ENCODE measurements around the gene HERC4. TPM values are rescaled to one million over a fixed set of nuclear protein-coding genes. Genes with fewer than 3 reads are reported as not detected.
A peak's percentile ranks its signal among the peaks of the same experiment; 100 is the strongest.

The HERC4 gene
- total RNA-seq, 1 experiment from 2014 or later, result 57.4 TPM

- Histone ChIP-seq H3K27me3 (ENCODE audit: low read length) (no peaks in the 10 kb centered on the region), H3K9me2 (replicated peaks; ENCODE audit: low read length) (no peaks in the 10 kb centered on the region), H3K27ac (ENCODE audit: low read length) (0 out of 2 replicates have a peak overlapping the region, but pooled peaks have one; percentile 94), H3K9me3 (ENCODE audit: low read length) (no peaks in the 10 kb centered on the region), H3K4me2 (ENCODE audit: low read length) (no peak overlapping the region), H3K4me3 (ENCODE audit: low read length) (no peak overlapping the region), H2AFZ (ENCODE audit: low read length) (no peak overlapping the region), H3K36me3 (ENCODE audit: low read depth, low read length) (peaks cover 27% of the 10 kb centered on the region), H3K4me1 (ENCODE audit: insufficient read depth, low read length) (peaks cover 93% of the 10 kb centered on the region), H4K20me1 (ENCODE audit: low read length) (no peaks in the 10 kb centered on the region), H3K9ac (ENCODE audit: low read length) (no peak overlapping the region), H3F3A (ENCODE audit: low read length, unreplicated experiment) (peaks cover 16% of the 10 kb centered on the region), H3K79me2 (ENCODE audit: low read length) (peaks cover 87% of the 10 kb centered on the region)
- no TSS peak for BruUV-seq (replicated peaks)
- ATAC-seq (no peak), DNase-seq (no peak)
- ChIA-PET CTCF (no interaction called here), POLR2A (ENCODE audit: unreplicated experiment) (no interaction called here)
- TF ChIP-seq EZH2phosphoT487 (IDR thresholded peaks at IDR 0.05; ENCODE audit: borderline replicate concordance, low read length) (no peak), CTCF (conservative IDR thresholded peaks at IDR 0.05; ENCODE audit: low read depth, low read length) (no peak), EZH2 (IDR thresholded peaks at IDR 0.05; ENCODE audit: low read length, unreplicated experiment) (no peak)
- intact Hi-C loops (cut with micrococcal nuclease), result loop anchor here (5.0 kb wide), 1 partner anchor 282 kb away; no protein-coding TSS in a partner anchor
These were observed 24.7 kb upstream of the HERC4 start for GRCh38 chr10:68099736-68100135.

GRCh38 chr10:68096913-68097516 lies 21.9 kb upstream of the HERC4 start:
- peak; percentile 75 for ATAC-seq
- H3K79me2 ChIP-seq (ENCODE audit: low read length), result peaks cover 85% of the 10 kb centered on the region
- intact Hi-C loops (cut with micrococcal nuclease), result loop anchor here (1.0 to 5.0 kb wide), 3 partner anchors 9 to 280 kb away; no protein-coding TSS in a partner anchor
- TF ChIP-seq EZH2 (IDR thresholded peaks at IDR 0.05; ENCODE audit: low read length, unreplicated experiment), result no peak
- no peak for TF ChIP-seq EZH2phosphoT487 (IDR thresholded peaks at IDR 0.05; ENCODE audit: borderline replicate concordance, low read length)
- no peak for TF ChIP-seq CTCF (conservative IDR thresholded peaks at IDR 0.05; ENCODE audit: low read depth, low read length)
- BruUV-seq (replicated peaks), result no TSS peak
- DNase-seq, result peak; percentile 99
- peak overlapping the region; percentile 68 for H3K9ac ChIP-seq (ENCODE audit: low read length)
- ChIA-PET POLR2A (ENCODE audit: unreplicated experiment) (interaction anchor here (0.5 to 0.7 kb wide), 4 partner anchors 13 to 114 kb away, joined by 3 to 11 read pairs (median 5); no protein-coding TSS in a partner anchor), CTCF (interaction anchor here (0.5 kb wide), 1 partner anchor 17 kb away, joined by 4 read pairs; no protein-coding TSS in a partner anchor)
- H4K20me1 ChIP-seq (ENCODE audit: low read length), result no peaks in the 10 kb centered on the region
- peak overlapping the region; percentile 58 for H3K4me2 ChIP-seq (ENCODE audit: low read length)
- H3K27ac ChIP-seq (ENCODE audit: low read length), result peak overlapping the region; percentile 94
- H3K36me3 ChIP-seq (ENCODE audit: low read depth, low read length), result peaks cover 28% of the 10 kb centered on the region
- peaks cover 95% of the 10 kb centered on the region for H3K4me1 ChIP-seq (ENCODE audit: insufficient read depth, low read length)
- H2AFZ ChIP-seq (ENCODE audit: low read length), result no peak overlapping the region
- H3K9me2 ChIP-seq (replicated peaks; ENCODE audit: low read length), result no peaks in the 10 kb centered on the region
- H3K27me3 ChIP-seq (ENCODE audit: low read length), result no peaks in the 10 kb centered on the region
- peak overlapping the region; percentile 10; the same call in 1 of the 2 replicates for H3K4me3 ChIP-seq (ENCODE audit: low read length)
- H3K9me3 ChIP-seq (ENCODE audit: low read length), result no peaks in the 10 kb centered on the region
- H3F3A ChIP-seq (ENCODE audit: low read length, unreplicated experiment), result peaks cover 25% of the 10 kb centered on the region

GRCh38 chr10:68095153-68095552 lies 20.1 kb upstream of the HERC4 start:
- DNase-seq (peak; percentile 94), ATAC-seq (peak; percentile 49)
- H2AFZ ChIP-seq (ENCODE audit: low read length), result 0 out of 2 replicates have a peak overlapping the region, but pooled peaks have one; percentile 0
- peak overlapping the region; percentile 82 for H3K9ac ChIP-seq (ENCODE audit: low read length)
- peaks cover 17% of the 10 kb centered on the region; the same call in 1 of the 2 replicates for H3K36me3 ChIP-seq (ENCODE audit: low read depth, low read length)
- ChIA-PET POLR2A (ENCODE audit: unreplicated experiment) (interaction anchor here (0.6 to 1.2 kb wide), 4 partner anchors 17 to 252 kb away, joined by 3 to 4 read pairs (median 4); no protein-coding TSS in a partner anchor), CTCF (interaction anchor here (0.6 kb wide), 1 partner anchor 126 kb away, joined by 5 read pairs; no protein-coding TSS in a partner anchor)
- H3K27ac ChIP-seq (ENCODE audit: low read length), result peak overlapping the region; percentile 94
- no peaks in the 10 kb centered on the region for H3K9me2 ChIP-seq (replicated peaks; ENCODE audit: low read length)
- TF ChIP-seq CTCF (conservative IDR thresholded peaks at IDR 0.05; ENCODE audit: low read depth, low read length) (no peak), EZH2 (IDR thresholded peaks at IDR 0.05; ENCODE audit: low read length, unreplicated experiment) (no peak), EZH2phosphoT487 (IDR thresholded peaks at IDR 0.05; ENCODE audit: borderline replicate concordance, low read length) (no peak)
- no peaks in the 10 kb centered on the region for H4K20me1 ChIP-seq (ENCODE audit: low read length)
- no TSS peak for BruUV-seq (replicated peaks)
- peaks cover 25% of the 10 kb centered on the region for H3F3A ChIP-seq (ENCODE audit: low read length, unreplicated experiment)
- peaks cover 85% of the 10 kb centered on the region for H3K79me2 ChIP-seq (ENCODE audit: low read length)
- H3K27me3 ChIP-seq (ENCODE audit: low read length), result no peaks in the 10 kb centered on the region
- no peaks in the 10 kb centered on the region for H3K9me3 ChIP-seq (ENCODE audit: low read length)
- H3K4me1 ChIP-seq (ENCODE audit: insufficient read depth, low read length), result peaks cover 94% of the 10 kb centered on the region
- peak overlapping the region; percentile 17 for H3K4me3 ChIP-seq (ENCODE audit: low read length)
- peak overlapping the region; percentile 65 for H3K4me2 ChIP-seq (ENCODE audit: low read length)
- intact Hi-C loops (cut with micrococcal nuclease), result loop anchor here (1.0 to 5.0 kb wide), 2 partner anchors 9 to 278 kb away; no protein-coding TSS in a partner anchor

Data from PC-3 (cell line).